GM21423 (cell line): ENCODE results near the gene KIF4B.

Experiments used
- ATAC-seq: cut with Tn5 transposase; IDR thresholded peaks from one replicate; pipeline ENCODE4 v1.9.1; 2021; ENCODE audit warnings: mild to moderate bottlenecking, moderate library complexity; ENCODE audit not compliant: unreplicated experiment

Gene KIF4B

GRCh38 chr5:155053501-155053900 lies 39.9 kb downstream of the KIF4B start:
- no peak for ATAC-seq

- ATAC-seq = no peak
Measured at GRCh38 chr5:155056644-155057269, 43.2 kb downstream of the KIF4B start.

GRCh38 chr5:155057626-155058025 lies 44.1 kb downstream of the KIF4B start:
- no peak for ATAC-seq

GRCh38 chr5:155064580-155064979 lies 51.0 kb downstream of the KIF4B start:
- peak; percentile 55 for ATAC-seq

- no peak for ATAC-seq
Measured at GRCh38 chr5:155066886-155067595, 53.5 kb downstream of the KIF4B start.
